ENCODE results near the gene DPY19L3. TPM values are rescaled to one million over a fixed set of nuclear protein-coding genes. Genes with fewer than 3 reads are reported as not detected.
"Not testable (repeated sequence)": the region's sequence is repeated elsewhere in the genome, so short reads cannot be mapped to it uniquely, and the experiment has no call there.

Gene DPY19L3
- total and polyA plus RNA-seq, 3 donors from 2014 or later: 23.8 to 79.9 (median 68.9) TPM

DNA sequence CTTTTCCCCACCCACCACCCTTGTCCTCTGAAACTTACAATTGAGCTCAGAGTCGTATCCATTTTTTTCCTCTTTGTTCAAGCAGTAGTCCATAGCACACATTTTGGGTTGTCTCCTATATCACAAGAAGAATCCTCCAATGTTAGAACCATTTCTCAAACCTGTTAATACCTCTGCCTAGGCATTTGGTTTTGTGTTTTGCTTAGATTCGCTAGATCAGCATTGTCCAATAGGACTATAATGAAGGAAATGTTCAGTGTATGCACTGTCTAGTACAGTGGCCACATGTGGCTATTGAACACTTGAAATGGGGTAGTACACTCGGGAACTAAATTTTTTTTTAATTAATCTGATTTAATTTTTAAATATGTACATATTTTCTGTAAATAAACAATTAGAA is 12.6 kb downstream of the DPY19L3 start:
- no peak for DNase-seq
- no peak overlapping the region for H3K4me3 ChIP-seq
- H3K36me3 ChIP-seq (ENCODE audit: low read depth, missing control alignments): no peaks in the 10 kb centered on the region

DNA sequence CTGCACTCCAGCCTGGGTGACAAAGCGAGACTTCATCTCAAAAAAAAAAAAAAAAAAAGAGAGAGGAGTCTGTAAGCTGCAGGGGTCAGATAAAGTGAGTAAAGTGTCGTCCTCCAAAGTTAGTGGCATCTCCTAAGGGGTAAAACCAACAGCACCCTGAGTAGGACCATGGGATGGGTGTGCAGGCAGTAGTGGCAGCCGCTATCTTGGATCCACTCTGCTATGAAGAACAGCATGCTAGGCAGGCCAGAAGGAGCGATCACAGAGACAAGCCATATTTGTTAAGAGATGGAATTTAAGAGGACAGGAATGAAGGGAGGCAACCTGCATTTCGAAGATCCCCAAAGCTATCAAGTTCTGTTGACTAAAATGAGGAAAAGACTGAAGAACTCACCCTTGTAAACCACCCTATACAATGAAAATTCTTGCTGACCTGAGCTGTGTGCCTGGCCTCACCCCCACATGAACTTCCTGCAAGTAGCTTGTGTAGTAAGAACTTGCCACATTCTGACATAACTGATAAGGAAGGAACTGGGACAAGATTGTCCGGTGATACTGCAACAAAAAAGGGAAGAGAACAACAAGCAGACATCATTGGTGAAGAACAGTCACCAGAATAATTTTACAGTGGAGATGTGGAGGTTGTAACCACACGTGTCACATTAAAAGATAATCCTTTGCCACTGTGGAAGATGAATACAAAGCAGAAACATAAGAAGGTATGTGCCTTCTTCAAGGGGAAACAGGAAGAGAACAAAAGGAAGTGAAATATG is 16.2 kb downstream of the DPY19L3 start:
- H3K9me3 ChIP-seq: no peaks in the 10 kb centered on the region
- no peaks in the 10 kb centered on the region for H3K36me3 ChIP-seq (ENCODE audit: low read depth, missing control alignments)
- WGBS, 2 donors: 57 to 66% methylated on average over 7 of the region's 7 CpGs
- intact Hi-C loops (cut with DNase I; ENCODE audit: low total_unique reads): no loop called here
- no peak overlapping the region for H3K27ac ChIP-seq
- peak; percentile 37 for DNase-seq
- no peaks in the 10 kb centered on the region for H3K27me3 ChIP-seq
- TF ChIP-seq POLR2A (IDR thresholded peaks at IDR 0.05): no peak
- TF ChIP-seq, protein P1, sequence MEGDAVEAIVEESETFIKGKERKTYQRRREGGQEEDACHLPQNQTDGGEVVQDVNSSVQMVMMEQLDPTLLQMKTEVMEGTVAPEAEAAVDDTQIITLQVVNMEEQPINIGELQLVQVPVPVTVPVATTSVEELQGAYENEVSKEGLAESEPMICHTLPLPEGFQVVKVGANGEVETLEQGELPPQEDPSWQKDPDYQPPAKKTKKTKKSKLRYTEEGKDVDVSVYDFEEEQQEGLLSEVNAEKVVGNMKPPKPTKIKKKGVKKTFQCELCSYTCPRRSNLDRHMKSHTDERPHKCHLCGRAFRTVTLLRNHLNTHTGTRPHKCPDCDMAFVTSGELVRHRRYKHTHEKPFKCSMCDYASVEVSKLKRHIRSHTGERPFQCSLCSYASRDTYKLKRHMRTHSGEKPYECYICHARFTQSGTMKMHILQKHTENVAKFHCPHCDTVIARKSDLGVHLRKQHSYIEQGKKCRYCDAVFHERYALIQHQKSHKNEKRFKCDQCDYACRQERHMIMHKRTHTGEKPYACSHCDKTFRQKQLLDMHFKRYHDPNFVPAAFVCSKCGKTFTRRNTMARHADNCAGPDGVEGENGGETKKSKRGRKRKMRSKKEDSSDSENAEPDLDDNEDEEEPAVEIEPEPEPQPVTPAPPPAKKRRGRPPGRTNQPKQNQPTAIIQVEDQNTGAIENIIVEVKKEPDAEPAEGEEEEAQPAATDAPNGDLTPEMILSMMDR (IDR thresholded peaks at IDR 0.05): no peak
- H3K4me3 ChIP-seq: no peak overlapping the region
- peaks cover 6% of the 10 kb centered on the region for H3K4me1 ChIP-seq

More for the DNA sequence above, 12.6 kb downstream of the DPY19L3 start:
- Histone ChIP-seq H3K4me1 (peaks cover 6% of the 10 kb centered on the region), H3K27me3 (no peaks in the 10 kb centered on the region), H3K9me3 (no peaks in the 10 kb centered on the region), H3K27ac (no peak overlapping the region)
- 89 to 95% methylated on average over 3 of the region's 3 CpGs for WGBS, 2 donors
- intact Hi-C loops (cut with DNase I; ENCODE audit: low total_unique reads): no loop called here
- TF ChIP-seq, protein P1 (IDR thresholded peaks at IDR 0.05): no peak
- no peak for TF ChIP-seq POLR2A (IDR thresholded peaks at IDR 0.05)

DNA sequence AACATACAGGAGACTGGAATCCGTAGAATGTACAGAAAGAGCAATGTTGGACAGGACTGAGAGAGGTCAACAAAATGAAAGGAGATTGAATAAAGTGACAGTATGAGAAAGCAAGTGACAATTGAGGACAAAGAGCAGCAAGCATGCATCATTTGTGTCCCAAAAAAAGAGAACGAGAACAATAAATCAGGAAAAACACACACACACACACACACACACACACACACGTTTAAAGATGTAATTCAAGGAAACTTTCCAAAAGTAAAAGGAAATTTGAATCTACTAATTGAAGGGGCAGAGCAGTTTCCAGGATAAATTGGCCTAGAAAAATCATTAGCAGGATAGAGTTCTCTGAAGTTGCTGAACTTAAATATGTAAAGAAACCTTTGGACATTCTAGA is 16.9 kb downstream of the DPY19L3 start:
- TF ChIP-seq, protein P1 (IDR thresholded peaks at IDR 0.05): no peak
- TF ChIP-seq POLR2A (IDR thresholded peaks at IDR 0.05): no peak
- WGBS, 2 donors: 61 to 66% methylated on average over 3 of the region's 3 CpGs
- no peaks in the 10 kb centered on the region for H3K27me3 ChIP-seq
- no peak overlapping the region for H3K4me3 ChIP-seq
- no peaks in the 10 kb centered on the region for H3K36me3 ChIP-seq (ENCODE audit: low read depth, missing control alignments)
- H3K4me1 ChIP-seq: peaks cover 6% of the 10 kb centered on the region
- intact Hi-C loops (cut with DNase I; ENCODE audit: low total_unique reads): no loop called here
- H3K27ac ChIP-seq: no peak overlapping the region
- no peaks in the 10 kb centered on the region for H3K9me3 ChIP-seq
- DNase-seq: no peak

DNA sequence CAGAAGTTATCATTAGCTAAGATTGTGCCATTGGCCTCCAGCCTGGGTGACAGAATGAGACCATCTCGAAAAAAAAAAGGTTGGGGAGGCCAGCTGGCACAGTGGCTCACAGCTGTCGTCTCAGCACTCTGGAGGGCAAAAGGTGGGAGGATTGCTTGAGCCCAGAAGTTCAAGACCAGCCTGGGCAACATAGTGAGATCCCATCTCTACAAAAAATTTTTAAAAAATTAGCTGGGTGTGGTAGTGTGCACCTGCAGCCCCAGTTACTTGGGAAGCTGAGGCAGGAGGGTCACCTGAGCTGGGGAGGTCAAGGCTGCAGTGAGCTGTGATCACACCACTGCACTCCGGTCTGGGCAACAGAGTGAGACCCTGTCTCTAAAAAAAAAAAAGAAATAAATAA is 18.4 kb downstream of the DPY19L3 start:
- WGBS, 2 donors: 95 to 98% methylated on average over 3 of the region's 3 CpGs

DNA sequence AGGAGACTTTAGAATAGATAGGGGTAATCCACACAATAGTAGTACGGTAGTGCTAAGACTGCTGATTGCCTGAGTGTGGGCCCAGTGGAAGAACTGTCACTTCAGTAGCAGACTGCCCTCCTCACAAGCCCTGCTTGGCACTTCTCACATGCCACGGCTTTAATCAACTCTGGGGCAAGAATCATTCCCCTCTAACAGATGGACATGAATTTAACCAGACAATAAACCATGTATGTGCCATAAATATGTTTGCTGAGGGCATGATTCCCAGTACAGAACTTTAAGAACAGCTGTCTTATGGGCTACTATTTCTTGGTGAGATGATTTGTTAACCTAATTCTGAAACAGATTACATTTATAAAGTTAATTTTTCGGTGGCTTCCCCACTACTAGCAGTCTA is 22.0 kb downstream of the DPY19L3 start:
- whole genome bisulfite sequencing, 2 donors: 82 to 95% methylated on average over 3 of the region's 3 CpGs
- intact Hi-C loops (cut with DNase I; ENCODE audit: low total_unique reads): no loop called here
- H3K27ac ChIP-seq: no peak overlapping the region
- TF ChIP-seq, protein P1 (IDR thresholded peaks at IDR 0.05): no peak
- no peak overlapping the region for H3K4me3 ChIP-seq
- no peak for DNase-seq
- H3K4me1 ChIP-seq: no peaks in the 10 kb centered on the region
- H3K9me3 ChIP-seq: no peaks in the 10 kb centered on the region
- H3K36me3 ChIP-seq (ENCODE audit: low read depth, missing control alignments): no peaks in the 10 kb centered on the region
- H3K27me3 ChIP-seq: no peaks in the 10 kb centered on the region

More for the DNA sequence above, 18.4 kb downstream of the DPY19L3 start:
- intact Hi-C loops (cut with DNase I; ENCODE audit: low total_unique reads); H3K27me3 ChIP-seq; H3K4me1 ChIP-seq; H3K27ac ChIP-seq; DNase-seq; H3K9me3 ChIP-seq; H3K4me3 ChIP-seq; H3K36me3 ChIP-seq (ENCODE audit: low read depth, missing control alignments): not testable (repeated sequence)

All from testis (tissue), 3 donors.